ENCODE measurements around the gene PARP6.
"Not testable (repeated sequence)": the region's sequence is repeated elsewhere in the genome, so short reads cannot be mapped to it uniquely, and the experiment has no call there.

The PARP6 gene

GRCh38 chr15:72280751-72281150 lies 8.4 kb upstream of the PARP6 start:
- no peak for DNase-seq

GRCh38 chr15:72278737-72279136 lies 6.4 kb upstream of the PARP6 start:
- no peak for DNase-seq

GRCh38 chr15:72276326-72276700 lies 4.0 kb upstream of the PARP6 start:
- DNase-seq = no peak

- DNase-seq = not testable (repeated sequence)
These were observed 3.4 kb upstream of the PARP6 start for GRCh38 chr15:72275635-72276325.

- DNase-seq = no peak
These were observed 621 bp upstream of the PARP6 start for GRCh38 chr15:72272997-72273352.

- DNase-seq = no peak
These were observed 500 bp downstream of the PARP6 start for GRCh38 chr15:72271895-72272212.

- no peak for DNase-seq
These were observed 1.1 kb downstream of the PARP6 start for GRCh38 chr15:72271221-72271620.

GRCh38 chr15:72269739-72270138 lies 2.6 kb downstream of the PARP6 start:
- DNase-seq = no peak

- no peak for DNase-seq
These were observed 7.3 kb downstream of the PARP6 start for GRCh38 chr15:72265031-72265430.

- DNase-seq = no peak
These were observed 19.6 kb downstream of the PARP6 start for GRCh38 chr15:72252663-72253299.

GRCh38 chr15:72249142-72249810 lies 23.1 kb downstream of the PARP6 start:
- DNase-seq = no peak

GRCh38 chr15:72248514-72248913 lies 23.8 kb downstream of the PARP6 start:
- no peak for DNase-seq

- no peak for DNase-seq
These were observed 29.5 kb downstream of the PARP6 start for GRCh38 chr15:72242775-72243370.

- DNase-seq = no peak
These were observed 32.7 kb downstream of the PARP6 start for GRCh38 chr15:72239652-72240051.

- no peak for DNase-seq
These were observed 33.8 kb downstream of the PARP6 start for GRCh38 chr15:72238586-72238985.

- DNase-seq = no peak
These were observed 34.5 kb downstream of the PARP6 start for GRCh38 chr15:72237853-72238224.

GRCh38 chr15:72237029-72237852 lies 35.1 kb downstream of the PARP6 start:
- no peak for DNase-seq

- no peak for DNase-seq
These were observed 35.9 kb downstream of the PARP6 start for GRCh38 chr15:72236381-72237003.

GRCh38 chr15:72235298-72235697 lies 37.1 kb downstream of the PARP6 start:
- DNase-seq = no peak

- no peak for DNase-seq
These were observed 38.6 kb downstream of the PARP6 start for GRCh38 chr15:72233769-72234168.

GRCh38 chr15:72231833-72232478 lies 40.4 kb downstream of the PARP6 start:
- DNase-seq = peak; percentile 63

Measured in NCI-H524 treated with DMSO at 0.1 percent for 48 hours (cell line).